GM21526 (cell line): ENCODE measurements around the gene DUSP5.

Experiments used
- ATAC-seq: cut with Tn5 transposase; IDR thresholded peaks from one replicate; pipeline ENCODE4 v1.9.1; 2021; ENCODE audit warnings: moderate library complexity; ENCODE audit not compliant: unreplicated experiment, low FRiP score

DUSP5 gene

DNA sequence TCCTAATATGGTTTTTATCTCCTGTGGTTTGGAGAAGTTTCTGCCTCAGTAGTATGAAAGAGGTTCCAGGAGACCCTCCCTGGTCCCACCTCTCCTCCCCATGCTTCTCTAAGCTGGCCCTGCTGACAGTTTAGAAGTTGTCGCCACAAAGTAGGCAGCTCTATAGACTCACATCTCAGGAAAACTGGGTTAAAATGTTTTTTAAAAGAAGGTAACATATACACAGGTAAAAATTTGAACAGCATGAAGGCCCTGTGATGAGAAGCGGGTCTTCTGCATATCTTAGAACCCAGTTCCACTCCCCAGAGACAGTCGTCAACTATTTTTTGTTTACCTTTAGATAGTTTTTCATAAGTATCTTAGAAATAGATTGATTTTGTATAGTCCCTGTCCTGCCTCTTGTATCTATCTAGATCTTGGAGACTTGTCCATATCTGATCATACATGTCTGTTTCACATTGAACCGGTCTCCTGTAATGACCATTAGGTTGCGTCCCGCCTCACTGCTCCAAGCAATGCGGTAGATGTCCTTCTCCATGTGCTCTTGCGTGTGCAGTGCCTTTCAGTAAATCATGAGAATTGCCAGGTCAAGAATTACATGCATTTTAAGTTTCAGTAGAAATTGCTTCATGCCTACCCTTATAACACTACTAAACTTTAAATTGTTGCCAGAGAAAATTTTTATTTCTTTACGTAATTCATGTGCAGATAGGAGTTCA lies 2.2 kb downstream of the DUSP5 start:
- no peak for ATAC-seq

- ATAC-seq = no peak
Observed at GRCh38 chr10:110500515-110500905, 2.8 kb downstream of the DUSP5 start.

DNA sequence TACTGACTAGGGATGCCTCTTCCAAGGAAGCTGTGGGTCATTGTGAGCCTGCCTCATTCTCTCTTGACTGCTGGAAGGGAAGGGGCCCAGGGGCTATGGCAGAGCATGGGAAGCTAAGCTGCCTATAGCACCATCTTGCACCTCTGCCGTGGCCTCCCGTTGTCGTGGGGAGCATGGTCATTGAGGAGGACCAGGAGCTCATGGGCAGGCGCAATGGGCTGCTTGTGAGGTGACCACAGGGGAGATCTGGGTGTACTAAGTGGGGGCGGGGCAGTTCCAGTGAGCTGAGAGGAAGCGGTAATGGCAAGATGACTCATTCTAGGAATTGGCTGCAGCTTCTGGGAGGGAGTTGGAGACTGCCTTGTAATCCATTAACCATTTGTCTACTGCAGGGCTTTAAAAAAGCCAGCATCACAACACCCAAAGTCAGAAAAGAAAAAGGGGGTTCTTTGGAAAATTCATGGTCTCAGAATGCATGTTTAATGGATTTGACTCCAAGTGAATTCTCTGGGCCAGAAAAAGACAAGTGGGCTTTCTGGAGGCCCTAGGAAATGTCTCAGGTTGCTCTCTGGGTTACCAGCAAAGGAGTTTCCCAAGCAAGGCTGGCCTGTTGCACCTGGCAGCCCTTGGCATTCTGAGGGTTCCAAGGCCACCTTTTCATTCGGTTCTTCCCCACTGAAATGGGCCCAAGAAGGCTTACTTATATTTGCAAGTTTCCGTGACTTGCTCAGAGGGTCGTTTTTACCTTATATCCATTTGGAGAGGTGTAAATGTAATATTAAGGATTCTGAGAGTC lies 3.6 kb downstream of the DUSP5 start:
- ATAC-seq = no peak

- no peak for ATAC-seq
Observed at GRCh38 chr10:110502072-110502845, 4.6 kb downstream of the DUSP5 start.

DNA sequence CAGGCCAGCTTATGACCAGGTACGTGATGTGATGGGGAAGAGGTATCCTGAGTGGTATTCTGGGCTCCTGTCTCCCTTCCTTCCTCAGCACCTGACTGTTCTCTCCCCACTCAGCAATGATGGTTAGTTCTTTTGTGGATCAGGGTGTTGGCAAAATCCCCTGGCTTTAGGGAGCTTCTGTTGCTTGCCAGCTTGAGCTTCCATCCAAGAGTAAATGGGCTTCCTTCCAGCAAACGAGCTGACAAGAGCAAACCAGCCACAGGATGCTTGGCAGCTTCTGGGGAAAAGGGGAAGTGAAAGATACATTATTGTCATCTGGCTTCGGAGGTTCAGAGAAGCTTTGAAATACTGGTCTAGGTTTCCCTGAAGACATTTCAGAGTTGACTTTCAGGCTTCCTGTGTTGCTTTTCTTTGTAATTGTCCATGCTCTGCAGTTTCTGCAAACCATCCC lies 5.2 kb downstream of the DUSP5 start:
- ATAC-seq = peak; percentile 40

- no peak for ATAC-seq
Observed at GRCh38 chr10:110503528-110504110, 5.9 kb downstream of the DUSP5 start.

- peak; percentile 68 for ATAC-seq
Observed at GRCh38 chr10:110504111-110504735, 6.5 kb downstream of the DUSP5 start.

- no peak for ATAC-seq
Observed at GRCh38 chr10:110505130-110505770, 7.5 kb downstream of the DUSP5 start.

DNA sequence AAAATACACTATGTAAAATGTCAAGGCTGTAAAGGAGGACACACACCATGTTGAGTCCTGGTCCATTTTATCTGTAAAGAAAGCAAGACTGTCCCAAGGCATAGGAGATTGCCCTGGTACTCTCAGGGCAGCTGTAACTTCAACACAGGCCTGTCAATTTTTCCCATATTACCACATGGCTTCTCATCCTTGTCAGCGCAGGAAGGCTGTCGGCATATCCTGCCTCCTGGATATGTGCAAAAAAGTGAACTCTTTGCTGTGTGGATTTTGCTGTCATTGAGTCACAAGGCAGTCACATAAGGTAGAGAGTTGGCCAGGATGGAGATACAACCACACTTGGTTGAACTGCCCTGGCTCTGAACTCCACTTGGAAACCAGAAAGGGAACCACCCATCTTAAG lies 8.7 kb downstream of the DUSP5 start:
- ATAC-seq = no peak

- ATAC-seq = no peak
Observed at GRCh38 chr10:110507346-110507745, 9.6 kb downstream of the DUSP5 start.

- no peak for ATAC-seq
Observed at GRCh38 chr10:110508159-110508788, 10.6 kb downstream of the DUSP5 start.

GRCh38 chr10:110508806-110509544 lies 11.3 kb downstream of the DUSP5 start:
- no peak for ATAC-seq

- ATAC-seq = no peak
Observed at GRCh38 chr10:110509560-110509959, 11.9 kb downstream of the DUSP5 start.

- ATAC-seq = no peak
Observed at GRCh38 chr10:110510086-110510485, 12.4 kb downstream of the DUSP5 start.

GRCh38 chr10:110510730-110511129 lies 13.0 kb downstream of the DUSP5 start:
- no peak for ATAC-seq

- no peak for ATAC-seq
Observed at GRCh38 chr10:110511734-110512449, 14.2 kb downstream of the DUSP5 start.

DNA sequence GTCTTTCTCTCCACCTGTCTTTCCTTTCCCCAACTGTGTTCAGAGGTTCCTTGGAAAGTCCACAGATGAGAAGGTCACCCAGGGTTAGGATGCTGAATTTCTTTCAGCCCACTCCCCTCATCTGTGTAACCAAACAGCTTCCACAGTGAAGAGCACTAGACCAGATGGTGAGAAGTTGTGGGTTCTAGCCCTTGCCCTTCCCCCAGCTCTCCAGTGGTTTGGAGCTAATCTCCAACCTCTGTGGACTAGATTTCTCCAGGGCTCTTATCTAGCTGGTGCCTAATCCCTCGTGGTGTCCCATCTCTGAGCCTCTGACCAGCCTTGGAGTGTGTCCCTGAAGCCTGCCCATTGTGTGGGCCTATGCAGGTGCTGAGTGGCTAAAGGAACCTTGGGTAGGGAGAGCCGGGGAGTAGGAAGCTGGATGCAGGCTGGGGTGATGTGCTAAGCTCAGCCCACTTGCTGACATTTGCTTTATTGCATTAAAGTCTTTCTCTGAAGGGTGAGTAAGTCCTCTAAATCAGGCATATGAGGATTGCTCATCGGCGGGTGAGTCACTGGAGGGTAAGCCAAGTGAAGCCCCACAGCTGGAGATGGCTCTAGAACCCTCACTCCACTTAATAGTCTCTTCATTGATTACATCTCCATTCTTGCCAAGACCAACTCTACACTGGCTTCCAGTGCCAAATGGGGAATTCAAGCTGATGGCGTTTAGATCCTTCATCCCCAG lies 14.9 kb downstream of the DUSP5 start:
- ATAC-seq = no peak
